HL-60 (cell line): Measurements from ENCODE around the gene AR.

Experiments
- DNase-seq, 2 experiments: peaks; one replicate each; pipeline ENCODE4 v3.0.0-alpha.2; 2010 to 2020; ENCODE audit warnings: low read depth in 1 of 2, low spot score in 1 of 2
- H3K27ac ChIP-seq: fragments of 250-450 bp; sonication (Bioruptor Pico); replicated peaks from 2 replicates; pipeline ENCODE4 v1.5.1; 2020; ENCODE audit warnings: mild to moderate bottlenecking, moderate library complexity
- H3K27me3 ChIP-seq: fragments of 250-450 bp; sonication (Bioruptor Pico); 2 replicates; pipeline ENCODE4 v1.5.1; 2021; ENCODE audit warnings: mild to moderate bottlenecking, moderate library complexity; ENCODE audit not compliant: insufficient read depth, poor library complexity, severe bottlenecking
- H3K4me3 ChIP-seq: replicated peaks from 2 replicates; pipeline ENCODE4 v1.5.1; 2011; ENCODE audit warnings: mild to moderate bottlenecking, control low read depth, low read length; ENCODE audit not compliant: insufficient read depth
- GABPA ChIP-seq: IDR thresholded peaks from 2 replicates; pipeline ENCODE4 v1.6.1; 2012; ENCODE audit warnings: low read depth
- POLR2AphosphoS5 ChIP-seq: IDR thresholded peaks from 2 replicates; pipeline ENCODE4 v1.6.1; 2012; ENCODE audit warnings: low read depth
- SPI1 ChIP-seq: IDR thresholded peaks from 2 replicates; pipeline ENCODE4 v1.6.1; 2012; ENCODE audit warnings: low read depth, mild to moderate bottlenecking, borderline replicate concordance
- TF ChIP-seq, protein P1 (sequence below): IDR thresholded peaks from 2 replicates; pipeline ENCODE4 v1.6.1; 2012; ENCODE audit warnings: low read depth; ENCODE audit not compliant: insufficient replicate concordance
- TF ChIP-seq, protein P2 (sequence below): IDR thresholded peaks from one replicate; pipeline ENCODE4 v1.5.1; 2011; ENCODE audit warnings: low read length, control low read depth, inconsistent platforms; ENCODE audit not compliant: insufficient read depth

AR gene

DNA sequence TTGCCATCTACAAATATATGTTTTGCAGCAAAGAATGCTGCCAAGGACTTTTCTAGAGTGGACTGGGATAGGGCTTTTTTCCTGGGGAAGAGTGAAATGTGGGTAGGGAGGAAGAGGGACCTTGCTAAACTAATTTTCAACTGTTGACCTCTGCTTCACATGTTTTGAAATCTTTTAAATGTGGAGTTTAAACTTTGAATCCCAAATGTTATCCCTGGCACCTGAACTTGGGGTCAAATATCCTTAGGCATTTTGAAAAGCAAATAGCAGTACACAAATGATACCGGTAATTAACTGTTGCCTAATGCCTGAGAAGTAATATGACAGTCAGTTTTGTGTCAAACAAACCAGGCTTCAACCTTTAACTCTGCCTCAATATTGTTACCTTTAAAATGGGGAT, 7.3 kb upstream of the AR start:
- no peak for DNase-seq
- H3K4me3 ChIP-seq: no peak overlapping the region
- TF ChIP-seq, protein P1, sequence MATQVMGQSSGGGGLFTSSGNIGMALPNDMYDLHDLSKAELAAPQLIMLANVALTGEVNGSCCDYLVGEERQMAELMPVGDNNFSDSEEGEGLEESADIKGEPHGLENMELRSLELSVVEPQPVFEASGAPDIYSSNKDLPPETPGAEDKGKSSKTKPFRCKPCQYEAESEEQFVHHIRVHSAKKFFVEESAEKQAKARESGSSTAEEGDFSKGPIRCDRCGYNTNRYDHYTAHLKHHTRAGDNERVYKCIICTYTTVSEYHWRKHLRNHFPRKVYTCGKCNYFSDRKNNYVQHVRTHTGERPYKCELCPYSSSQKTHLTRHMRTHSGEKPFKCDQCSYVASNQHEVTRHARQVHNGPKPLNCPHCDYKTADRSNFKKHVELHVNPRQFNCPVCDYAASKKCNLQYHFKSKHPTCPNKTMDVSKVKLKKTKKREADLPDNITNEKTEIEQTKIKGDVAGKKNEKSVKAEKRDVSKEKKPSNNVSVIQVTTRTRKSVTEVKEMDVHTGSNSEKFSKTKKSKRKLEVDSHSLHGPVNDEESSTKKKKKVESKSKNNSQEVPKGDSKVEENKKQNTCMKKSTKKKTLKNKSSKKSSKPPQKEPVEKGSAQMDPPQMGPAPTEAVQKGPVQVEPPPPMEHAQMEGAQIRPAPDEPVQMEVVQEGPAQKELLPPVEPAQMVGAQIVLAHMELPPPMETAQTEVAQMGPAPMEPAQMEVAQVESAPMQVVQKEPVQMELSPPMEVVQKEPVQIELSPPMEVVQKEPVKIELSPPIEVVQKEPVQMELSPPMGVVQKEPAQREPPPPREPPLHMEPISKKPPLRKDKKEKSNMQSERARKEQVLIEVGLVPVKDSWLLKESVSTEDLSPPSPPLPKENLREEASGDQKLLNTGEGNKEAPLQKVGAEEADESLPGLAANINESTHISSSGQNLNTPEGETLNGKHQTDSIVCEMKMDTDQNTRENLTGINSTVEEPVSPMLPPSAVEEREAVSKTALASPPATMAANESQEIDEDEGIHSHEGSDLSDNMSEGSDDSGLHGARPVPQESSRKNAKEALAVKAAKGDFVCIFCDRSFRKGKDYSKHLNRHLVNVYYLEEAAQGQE: no peak
- TF ChIP-seq POLR2AphosphoS5 (no peak), GABPA (no peak), SPI1 (no peak)
- TF ChIP-seq, protein P2, sequence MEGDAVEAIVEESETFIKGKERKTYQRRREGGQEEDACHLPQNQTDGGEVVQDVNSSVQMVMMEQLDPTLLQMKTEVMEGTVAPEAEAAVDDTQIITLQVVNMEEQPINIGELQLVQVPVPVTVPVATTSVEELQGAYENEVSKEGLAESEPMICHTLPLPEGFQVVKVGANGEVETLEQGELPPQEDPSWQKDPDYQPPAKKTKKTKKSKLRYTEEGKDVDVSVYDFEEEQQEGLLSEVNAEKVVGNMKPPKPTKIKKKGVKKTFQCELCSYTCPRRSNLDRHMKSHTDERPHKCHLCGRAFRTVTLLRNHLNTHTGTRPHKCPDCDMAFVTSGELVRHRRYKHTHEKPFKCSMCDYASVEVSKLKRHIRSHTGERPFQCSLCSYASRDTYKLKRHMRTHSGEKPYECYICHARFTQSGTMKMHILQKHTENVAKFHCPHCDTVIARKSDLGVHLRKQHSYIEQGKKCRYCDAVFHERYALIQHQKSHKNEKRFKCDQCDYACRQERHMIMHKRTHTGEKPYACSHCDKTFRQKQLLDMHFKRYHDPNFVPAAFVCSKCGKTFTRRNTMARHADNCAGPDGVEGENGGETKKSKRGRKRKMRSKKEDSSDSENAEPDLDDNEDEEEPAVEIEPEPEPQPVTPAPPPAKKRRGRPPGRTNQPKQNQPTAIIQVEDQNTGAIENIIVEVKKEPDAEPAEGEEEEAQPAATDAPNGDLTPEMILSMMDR: no peak
- no peaks in the 10 kb centered on the region for H3K27me3 ChIP-seq
- no peak overlapping the region for H3K27ac ChIP-seq

DNA sequence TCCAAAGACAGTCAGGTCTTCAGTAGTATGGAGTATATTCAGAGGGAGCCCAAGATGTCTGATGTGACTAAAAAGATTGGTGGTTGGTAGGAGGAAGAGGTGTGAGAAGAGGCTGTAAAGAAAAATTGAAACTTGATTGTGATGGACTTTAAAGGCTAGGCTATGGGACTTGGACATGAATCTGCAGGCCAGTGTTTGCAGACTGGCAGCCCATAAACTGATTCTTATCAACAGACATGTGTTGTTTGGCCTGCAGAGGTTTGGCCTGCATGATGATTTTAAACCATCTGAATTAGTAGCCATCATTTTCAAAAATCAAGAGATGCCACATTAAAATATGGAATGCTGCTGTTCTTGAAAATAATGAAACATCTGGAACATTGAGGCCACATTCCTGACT, 5.4 kb upstream of the AR start:
- TF ChIP-seq, protein P2: no peak
- TF ChIP-seq POLR2AphosphoS5 (no peak), GABPA (no peak), SPI1 (no peak)
- TF ChIP-seq, protein P1: no peak
- DNase-seq: no peak
- Histone ChIP-seq H3K27ac (no peak overlapping the region), H3K27me3 (peaks cover 4% of the 10 kb centered on the region), H3K4me3 (no peak overlapping the region)

- Histone ChIP-seq H3K4me3 (no peak overlapping the region), H3K27ac (no peak overlapping the region), H3K27me3 (peaks cover 30% of the 10 kb centered on the region)
- DNase-seq: no peak
- TF ChIP-seq POLR2AphosphoS5 (no peak), GABPA (no peak), SPI1 (no peak)
- TF ChIP-seq, protein P1: no peak
- TF ChIP-seq, protein P2: no peak
Observed at GRCh38 chrX:67544281-67545035, 637 bp downstream of the AR start.
